Measurements from ENCODE around the gene PIEZO2.

- TF ChIP-seq, protein P1, sequence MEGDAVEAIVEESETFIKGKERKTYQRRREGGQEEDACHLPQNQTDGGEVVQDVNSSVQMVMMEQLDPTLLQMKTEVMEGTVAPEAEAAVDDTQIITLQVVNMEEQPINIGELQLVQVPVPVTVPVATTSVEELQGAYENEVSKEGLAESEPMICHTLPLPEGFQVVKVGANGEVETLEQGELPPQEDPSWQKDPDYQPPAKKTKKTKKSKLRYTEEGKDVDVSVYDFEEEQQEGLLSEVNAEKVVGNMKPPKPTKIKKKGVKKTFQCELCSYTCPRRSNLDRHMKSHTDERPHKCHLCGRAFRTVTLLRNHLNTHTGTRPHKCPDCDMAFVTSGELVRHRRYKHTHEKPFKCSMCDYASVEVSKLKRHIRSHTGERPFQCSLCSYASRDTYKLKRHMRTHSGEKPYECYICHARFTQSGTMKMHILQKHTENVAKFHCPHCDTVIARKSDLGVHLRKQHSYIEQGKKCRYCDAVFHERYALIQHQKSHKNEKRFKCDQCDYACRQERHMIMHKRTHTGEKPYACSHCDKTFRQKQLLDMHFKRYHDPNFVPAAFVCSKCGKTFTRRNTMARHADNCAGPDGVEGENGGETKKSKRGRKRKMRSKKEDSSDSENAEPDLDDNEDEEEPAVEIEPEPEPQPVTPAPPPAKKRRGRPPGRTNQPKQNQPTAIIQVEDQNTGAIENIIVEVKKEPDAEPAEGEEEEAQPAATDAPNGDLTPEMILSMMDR (IDR thresholded peaks at IDR 0.05; ENCODE audit: low read depth, low read length, poor library complexity, severe bottlenecking) = no peak
- TF ChIP-seq EZH2phosphoT487 (IDR thresholded peaks at IDR 0.05; ENCODE audit: borderline replicate concordance, low read length) = no peak
Observed at GRCh38 chr18:10953672-10954071, 195.7 kb downstream of the PIEZO2 start.

Measured in DOHH2 (cell line).